HL-60/S4 (cell line): Measurements from ENCODE around the gene ENGASE.
"Not testable (repeated sequence)": the region's sequence is repeated elsewhere in the genome, so short reads cannot be mapped to it uniquely, and the experiment has no call there.

Experiments
- in situ Hi-C: fragments of 300-500 bp; cut with MboI; formaldehyde crosslinking; loops from 2 replicates; pipeline ENCODE4 v1.14.3; 2022; ENCODE audit warnings: low sequenced_read_pairs

ENGASE gene, protein sequence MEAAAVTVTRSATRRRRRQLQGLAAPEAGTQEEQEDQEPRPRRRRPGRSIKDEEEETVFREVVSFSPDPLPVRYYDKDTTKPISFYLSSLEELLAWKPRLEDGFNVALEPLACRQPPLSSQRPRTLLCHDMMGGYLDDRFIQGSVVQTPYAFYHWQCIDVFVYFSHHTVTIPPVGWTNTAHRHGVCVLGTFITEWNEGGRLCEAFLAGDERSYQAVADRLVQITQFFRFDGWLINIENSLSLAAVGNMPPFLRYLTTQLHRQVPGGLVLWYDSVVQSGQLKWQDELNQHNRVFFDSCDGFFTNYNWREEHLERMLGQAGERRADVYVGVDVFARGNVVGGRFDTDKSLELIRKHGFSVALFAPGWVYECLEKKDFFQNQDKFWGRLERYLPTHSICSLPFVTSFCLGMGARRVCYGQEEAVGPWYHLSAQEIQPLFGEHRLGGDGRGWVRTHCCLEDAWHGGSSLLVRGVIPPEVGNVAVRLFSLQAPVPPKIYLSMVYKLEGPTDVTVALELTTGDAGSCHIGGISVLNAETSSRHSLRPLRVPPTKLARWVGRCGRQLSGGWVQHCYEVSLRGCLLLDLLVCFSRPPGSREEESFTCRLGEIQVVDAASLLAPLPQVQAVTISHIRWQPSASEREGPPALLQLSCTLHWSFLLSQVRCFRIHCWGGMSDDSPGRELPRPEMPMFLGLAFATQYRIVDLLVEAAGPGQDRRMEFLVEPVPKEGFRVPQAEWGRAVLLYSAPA

DNA sequence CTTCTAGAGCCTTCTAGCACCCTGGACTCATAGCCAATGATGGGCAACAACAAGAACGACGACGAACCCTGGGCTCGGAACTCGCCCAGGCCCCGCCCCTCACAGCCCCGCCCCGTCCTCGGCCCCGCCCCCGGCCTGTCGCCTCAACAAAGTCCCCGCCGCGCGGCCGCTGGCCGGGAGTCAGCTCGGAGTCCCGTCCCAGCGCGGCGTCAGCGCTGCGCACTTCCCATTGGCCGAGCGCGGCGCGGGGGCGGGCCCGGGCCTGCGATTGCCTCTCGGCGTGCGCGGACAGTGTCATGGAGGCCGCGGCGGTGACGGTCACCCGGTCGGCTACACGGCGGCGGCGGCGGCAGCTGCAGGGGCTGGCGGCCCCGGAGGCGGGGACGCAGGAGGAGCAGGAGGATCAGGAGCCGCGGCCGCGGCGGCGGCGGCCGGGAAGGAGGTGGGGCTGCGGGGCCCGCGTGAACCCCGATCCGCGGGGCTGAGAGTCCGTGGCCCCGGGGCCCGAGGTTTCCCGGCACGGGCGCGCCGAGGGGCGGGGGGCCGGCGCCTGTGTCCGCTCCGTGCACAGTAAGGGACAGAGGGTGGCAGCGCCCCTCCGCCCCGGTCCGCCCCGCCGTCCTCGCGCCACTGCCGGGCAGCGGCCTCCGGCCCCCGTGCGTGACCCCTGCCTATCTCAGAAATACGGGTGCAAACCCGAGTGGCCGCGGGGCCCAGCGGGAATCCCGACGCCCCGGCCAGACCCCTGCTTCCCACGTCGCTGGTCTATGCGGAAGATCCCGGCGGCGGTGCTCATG lies at the start of gene ENGASE:
TSS of gene ENGASE (plus strand) at position 176 of the 797 bp plus-strand sequence. CDS start at position 297, 121 bp downstream.
- in situ Hi-C loops, result loop anchor here (25.0 kb wide), 1 partner anchor 312 kb away; no protein-coding TSS in a partner anchor

DNA sequence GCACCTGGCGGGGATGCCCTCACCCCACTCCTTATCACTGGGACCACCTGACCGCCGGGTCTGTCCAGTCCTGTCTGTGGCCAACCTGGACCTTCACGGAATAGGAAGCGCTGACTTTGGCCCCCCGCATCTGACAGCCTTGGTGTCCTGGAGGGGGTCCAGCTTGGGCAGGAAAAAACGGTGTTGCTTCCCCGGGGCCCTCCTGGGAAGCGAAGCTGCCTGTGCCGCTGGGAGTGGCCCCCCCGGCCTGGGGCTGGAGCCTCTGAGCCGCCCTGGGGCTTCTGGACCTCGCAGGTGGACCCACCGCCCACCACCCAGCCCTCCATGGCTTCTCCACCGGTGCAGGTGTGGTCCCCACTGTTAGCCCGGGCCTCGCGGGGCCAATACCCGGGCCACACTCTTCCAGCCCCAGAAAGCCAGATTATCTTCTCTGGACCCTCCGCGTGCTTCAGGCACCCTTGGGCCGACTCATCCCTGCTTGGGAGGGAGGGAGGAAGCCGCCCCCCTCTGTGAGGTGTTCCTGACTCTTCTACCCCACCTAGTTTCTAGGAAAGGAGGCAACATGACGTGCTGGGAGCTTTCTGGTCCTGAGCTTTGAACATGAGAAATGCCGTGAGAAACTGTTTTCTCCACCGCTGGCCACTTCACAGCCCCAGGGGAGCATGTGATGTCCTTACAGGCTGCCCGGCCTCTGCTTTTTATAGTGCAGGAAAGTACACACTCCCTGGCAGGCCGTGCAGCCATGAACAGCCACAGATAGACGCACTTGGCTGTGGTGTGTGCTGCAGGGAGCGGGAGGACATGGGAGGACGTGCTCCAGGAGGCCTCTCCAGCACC lies 49.5 kb upstream of the ENGASE start:
- in situ Hi-C loops, result no loop called here

DNA sequence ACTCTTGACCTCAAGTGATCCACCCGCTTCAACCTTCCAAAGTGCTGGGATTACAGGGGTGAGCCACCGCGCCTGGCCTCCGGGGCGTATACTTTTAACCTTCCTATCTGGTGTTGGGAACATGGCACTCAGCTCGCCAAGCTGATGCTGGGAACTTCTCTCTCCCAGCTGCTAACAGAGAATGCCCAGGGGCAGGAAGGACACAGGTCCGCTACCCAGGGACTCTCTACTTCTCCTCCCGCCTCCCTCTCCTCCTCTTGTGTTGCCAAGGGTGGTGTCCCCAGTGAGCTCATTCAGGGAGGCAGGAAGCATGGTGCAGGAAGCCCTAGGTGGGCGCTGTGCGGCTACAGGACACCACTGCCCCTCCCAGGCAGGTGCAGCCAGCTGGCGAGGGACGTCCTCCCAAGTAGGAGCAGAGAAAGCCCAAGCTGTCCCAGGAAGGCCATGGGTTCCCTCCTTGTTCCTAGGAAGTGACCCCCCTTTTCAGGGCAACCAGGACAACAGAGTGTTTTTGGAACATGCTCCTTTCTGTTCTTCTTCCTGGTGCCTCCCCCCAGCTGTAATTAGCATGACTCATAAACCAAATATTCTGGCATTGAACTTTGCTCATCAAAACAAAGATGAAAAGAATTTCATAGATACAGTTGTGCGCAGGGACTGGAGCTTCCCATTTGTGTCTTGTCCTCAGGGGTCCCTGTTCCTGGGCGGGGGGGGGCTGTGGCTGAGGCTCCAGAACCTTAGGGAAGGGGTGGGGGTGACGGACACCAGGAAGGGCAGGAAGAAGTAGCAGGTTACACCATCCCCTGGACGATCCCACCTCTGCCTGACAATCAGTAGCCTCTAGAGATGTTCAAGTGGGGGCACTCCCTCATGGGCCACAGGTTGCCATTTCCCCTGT lies 48.0 kb upstream of the ENGASE start:
- in situ Hi-C loops, result no loop called here

DNA sequence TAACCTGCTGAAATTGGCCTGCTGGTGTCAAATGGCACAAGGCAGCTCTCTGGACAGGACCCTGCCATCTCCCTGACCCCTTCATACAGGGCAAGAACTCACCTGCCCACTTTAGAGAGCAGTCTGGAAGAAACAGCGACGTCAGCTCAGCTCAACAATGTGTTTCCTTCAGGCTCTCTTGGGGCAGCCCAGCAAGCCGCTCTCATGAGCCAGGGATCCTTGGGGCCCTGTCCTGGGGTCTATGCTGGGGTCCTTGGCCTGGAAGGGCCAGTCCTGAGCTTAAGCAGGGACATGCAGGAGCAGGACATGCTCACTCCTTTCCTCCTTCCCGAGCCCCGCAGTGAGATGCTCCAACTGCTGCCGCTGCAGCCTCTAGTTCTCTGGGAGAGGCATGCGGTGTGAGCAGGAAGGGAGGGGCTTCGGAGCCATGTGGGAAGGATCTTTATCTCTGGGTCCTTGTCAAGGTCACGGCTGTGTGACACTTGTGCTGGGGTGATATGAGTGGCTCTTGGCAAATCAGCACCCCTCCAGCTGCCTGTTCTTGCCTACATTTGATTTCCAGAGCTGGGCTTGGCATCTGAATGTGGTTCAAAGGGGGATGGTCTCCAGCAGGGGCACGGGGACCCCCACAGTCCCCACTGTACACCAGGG lies 47.2 kb upstream of the ENGASE start:
- in situ Hi-C loops, result no loop called here

DNA sequence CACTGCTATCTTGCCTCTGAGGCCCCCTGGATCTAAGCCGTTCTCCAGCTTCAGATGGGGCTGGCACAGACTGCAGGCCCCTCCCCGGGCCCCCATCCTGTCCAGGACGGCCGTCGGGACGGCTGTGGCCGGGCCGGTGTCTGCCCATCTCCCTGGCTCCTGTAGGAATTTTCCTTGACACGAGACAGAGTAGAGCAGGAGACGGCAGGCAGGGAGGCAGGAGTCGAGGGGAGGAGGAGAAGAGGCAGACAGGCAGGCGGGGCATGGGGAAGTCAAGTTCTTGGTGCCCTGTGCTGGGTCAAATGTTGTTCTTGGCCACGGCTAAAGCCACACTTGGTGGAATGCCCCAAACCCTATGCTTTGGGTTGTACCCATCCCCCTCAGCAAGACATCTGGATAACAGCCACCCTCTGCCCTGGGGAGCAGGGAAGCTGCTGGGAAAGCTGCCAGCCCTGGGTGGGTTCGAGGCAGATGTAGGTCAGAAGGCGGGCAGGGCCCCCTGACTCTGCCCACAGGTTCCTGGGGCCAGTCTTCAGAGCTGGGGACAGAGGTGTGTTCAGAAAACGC lies 46.6 kb upstream of the ENGASE start:
- in situ Hi-C loops, result no loop called here

DNA sequence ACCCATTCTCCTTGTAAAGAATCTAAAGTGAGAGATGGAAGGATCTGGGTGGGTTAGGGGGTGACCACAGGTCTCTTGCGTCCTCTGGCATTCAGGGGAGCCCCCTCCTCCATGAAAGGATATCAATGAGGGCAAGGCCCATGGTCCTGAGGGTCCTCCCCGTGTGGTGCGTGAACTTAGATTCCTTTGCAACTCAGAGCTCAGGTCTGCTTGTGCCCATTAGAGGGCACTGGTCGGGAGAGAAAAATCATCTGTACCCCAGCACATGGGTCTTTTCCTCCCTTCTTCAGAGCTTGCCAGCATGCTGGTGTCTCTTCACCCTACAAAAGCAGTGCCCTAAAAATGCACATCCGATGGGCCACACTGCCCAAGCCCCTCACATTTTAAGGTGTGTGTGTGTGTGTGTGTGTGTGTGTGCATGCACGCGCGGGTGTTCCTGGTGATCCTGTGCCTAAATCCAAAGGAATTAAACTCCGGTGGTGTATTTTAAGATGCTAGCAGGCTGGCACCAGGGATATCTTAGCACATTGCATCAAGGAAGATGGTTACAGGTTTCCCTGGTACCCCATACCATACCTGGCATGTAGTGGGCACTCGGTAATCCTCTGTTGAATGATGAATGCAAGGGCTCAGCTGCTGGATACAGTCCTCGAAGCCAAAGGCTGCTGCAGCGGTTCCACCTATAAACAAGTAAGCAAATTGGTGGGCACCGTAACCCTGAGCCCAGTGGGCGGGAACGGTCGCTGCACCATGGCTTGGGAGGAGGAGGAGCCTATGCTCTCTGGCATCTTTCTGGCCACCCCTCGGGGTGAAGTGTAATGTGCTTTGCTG lies 45.9 kb upstream of the ENGASE start:
- in situ Hi-C loops, result no loop called here

DNA sequence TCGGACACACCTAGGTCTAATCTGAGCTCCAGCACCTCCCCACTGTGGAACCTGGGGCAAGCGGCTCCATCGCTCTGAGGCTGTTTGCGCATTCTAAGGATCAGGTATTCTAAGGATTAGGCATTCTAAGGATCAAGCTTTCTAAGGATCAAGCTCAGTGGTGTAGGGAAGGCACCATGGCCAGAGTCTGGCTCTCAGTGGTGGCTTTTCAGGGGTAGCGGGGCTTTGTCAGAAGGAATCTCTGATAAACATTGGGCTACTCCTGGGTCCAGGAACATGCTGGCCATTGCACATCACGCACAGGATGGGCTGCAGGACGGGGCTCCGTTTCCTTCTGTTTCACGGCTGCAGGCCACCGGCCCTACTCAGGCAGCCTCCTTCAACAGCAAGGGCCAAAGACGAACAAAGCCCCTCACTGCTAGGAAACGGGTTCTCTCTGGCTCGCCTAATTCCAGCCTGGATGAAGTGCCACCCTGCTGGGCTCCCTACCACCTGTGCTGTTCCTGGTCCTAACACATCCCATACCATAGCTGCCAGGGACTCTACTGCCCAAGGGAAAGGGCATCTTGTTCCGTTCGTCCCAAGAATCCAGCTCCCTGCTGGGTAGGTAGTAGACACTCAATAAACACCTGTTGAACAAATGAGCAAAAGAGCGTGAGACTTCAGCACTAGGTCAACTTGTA lies 45.2 kb upstream of the ENGASE start:
- in situ Hi-C loops, result no loop called here

DNA sequence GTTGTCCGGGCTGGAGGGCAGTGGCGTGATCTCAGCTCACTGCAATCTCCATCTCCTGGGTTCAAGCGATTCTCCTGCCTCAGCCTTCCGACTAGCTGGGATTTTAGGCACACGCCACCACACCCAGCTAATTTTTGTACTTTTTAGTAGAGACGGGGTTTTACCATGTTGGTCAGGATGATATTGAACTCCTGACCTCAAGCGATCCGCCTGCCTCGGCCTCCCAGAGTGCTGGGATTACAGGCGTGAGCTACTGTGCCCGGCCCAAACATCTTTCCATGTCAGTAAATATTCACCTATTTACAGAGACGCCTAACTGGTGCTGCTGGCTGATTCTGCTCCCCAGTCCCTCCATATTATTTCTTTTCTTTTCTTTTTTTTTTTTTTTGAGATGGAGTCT lies 44.0 kb upstream of the ENGASE start:
- in situ Hi-C loops, result not testable (repeated sequence)

DNA sequence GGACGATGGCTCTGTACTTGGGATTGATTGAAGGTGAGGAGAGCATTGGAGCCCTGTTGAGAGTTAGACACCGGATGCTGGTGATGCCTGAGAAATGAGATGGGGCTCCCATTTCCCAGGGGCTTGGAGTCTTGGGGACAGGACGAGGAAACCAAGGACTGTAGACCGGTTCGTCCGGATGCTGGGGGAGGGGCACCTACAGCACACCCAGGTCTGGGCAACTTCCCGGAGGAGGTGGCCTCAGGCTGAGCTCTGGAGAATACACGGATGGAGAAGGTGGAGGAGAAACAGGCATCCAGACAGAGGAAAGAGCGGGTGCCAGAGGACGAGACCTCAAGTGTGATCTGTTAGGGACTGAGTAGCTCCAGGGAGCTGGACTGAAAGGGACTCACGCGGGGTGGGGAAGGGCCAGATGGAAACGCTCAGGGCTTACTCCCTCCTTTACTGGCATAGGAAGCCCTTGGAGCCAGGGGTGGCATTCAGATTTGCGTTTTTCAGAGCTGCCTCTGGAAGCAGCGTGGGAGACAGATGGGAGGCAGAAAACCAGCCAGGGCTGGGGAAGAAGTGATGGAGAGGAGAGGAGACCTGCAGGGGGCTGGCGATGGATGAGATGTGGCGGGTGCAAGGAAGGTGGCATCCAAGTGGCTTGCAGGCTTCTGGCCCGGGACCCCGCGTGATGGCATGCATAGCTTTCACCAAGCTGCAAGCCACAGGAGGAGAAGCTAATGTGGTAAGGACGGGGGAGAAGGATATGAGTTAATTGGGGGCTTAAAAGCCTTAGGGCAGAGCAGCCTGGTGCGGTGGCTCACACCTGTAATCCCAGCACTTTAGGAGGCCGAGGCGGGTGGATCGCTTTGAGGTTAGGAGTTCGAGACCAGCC lies 42.4 kb upstream of the ENGASE start:
- in situ Hi-C loops, result no loop called here

DNA sequence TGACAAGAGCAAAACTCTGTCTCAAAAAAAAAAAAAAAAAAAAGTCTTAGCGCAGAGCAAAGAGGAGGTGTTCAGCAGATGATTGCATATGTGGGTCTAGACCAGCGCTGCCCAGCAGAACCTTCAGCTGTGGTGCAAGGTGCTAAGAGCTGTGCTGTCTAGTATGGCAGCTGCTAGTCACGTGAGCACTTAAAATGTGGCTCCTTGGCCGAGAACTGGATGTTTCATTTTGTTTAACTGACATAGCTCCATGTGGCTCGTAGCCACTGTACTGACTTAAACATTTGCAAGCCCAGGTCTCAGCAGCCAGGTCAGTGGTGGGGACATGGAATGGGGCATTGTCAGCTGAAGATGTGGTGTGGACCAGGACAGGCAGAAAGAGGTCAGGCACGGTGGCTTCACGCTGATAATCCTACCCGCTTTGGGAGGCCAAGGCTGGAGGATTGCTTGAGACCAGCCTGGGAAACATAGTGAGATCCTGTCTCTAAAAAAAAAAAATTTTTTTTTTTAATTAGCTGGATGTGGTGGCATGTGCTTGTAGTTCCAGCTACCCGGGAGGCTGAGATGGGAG lies 41.5 kb upstream of the ENGASE start:
- in situ Hi-C loops, result no loop called here

DNA sequence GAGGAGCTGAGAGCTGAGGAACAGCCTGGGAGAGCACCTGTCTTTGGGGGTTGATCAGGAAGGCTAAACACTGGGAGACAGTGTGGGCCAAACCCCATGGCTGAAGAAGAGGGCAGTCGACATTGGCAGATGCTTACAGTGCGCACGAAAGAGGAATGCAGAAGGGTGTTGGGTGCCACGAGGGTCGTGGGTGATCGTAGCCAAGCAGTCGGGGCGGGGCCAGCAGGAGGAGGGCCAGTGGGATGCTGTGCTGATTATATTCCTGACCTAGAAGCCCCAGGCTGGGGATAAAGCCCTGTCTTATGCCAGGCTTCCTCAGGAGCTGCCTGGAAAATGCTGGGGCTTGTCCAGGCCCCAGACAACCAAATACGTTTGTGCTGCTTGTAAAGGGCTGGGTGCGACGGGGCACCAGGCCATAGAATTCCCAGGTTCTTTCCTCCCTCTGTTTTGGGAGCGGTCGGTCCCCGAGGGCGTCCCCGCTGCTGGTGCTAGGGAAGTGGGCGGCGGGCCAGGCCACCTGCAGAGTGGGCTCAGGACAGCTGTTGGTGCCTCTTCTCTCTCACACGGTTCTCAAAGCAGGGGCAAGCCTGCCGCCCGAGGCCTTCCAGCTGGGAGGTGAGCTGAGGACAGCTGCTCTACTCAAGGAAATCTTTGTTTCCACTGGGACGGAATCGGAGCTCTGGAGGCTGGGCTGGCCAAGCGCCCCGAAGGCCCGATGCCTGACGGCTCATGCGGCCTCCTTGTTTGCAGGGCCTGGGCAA lies 40.7 kb upstream of the ENGASE start:
- in situ Hi-C loops, result no loop called here

DNA sequence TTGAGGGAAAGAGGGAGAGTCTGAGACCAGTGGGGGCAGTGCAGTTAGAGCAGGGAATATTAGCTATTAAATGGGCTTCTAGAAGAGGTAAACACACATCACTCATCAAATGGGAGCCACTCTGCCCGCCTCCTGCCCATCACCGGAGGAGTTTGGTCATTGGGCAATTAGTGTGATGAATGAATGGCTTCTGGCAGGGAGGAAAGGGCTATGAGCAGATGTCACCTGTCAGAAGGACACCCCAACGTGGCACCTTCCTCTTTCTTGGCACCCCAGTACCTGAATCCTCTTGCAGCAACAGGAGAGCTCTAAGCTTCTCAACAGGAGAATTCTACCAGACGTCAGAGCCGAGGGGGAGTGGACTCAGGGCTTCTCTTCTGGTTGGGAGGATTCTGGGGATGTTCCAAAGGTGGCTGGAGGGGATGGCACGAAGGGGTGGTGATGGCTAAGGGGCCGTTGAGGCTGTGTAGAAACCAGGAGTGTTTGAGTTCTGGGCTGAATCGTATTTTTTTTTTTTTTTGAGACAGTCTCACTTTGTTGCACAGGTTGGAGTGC lies 39.6 kb upstream of the ENGASE start:
- in situ Hi-C loops, result no loop called here

DNA sequence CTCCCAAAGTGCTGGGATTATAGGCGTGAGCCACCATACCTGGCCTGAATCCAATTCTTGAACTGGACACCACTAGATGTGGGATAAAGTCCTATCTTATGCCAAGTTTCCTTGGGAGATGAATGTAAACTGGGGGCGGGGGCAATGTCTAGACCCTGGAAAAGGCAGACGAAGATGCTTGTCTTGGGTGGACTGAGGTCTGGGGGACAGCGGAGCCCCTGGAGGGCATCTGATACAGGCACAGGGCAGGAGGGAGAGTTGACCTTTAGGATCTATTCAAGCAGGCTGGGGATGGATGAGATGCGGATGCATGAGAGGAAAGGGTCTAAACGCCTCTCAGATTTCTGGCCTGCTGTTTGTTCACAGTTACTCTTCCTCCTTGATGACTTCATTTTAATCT lies 38.9 kb upstream of the ENGASE start:
- in situ Hi-C loops, result no loop called here

DNA sequence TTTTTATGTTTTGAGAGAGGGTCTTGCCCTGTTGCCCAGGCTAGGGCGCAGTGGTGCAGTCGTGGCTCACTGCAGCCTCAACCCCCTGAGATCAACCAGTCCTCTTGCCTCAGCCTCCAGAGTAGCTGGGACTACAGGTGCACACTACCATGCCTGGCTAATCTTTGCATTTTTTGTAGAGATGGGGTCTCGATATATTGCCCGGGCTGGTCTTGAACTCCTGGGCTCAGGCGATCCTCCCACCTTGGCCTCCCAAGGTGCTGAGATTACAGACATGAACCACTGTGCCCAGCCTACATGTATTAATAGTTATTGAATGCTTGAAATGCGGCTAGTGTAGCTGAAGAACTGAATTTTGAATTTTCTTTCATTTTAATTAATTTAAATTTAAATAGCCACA lies 38.4 kb upstream of the ENGASE start:
- in situ Hi-C loops, result no loop called here

DNA sequence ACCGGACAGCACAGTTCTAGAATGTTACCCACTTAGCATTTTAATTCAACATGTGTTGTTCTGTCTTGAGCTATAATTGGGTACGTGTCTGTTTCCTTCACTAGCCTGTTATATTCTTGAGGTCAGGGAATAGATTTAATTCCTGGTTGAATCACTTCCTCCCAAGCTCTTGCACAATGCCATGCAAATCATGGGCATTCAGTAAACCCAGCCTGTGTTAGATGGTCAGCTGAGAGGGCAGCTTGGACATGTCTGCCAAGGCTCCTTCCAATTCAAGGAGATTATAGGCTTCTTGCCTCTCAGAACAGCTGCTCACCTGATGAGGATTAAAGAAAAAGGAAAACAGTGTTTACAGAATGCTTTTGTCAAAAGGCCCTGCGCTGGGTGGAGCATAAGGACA lies 38.0 kb upstream of the ENGASE start:
- in situ Hi-C loops, result no loop called here
